Astrocyte of the cerebellum (primary cell): Measurements from ENCODE around the gene PFN3.
A peak's percentile ranks its signal among the peaks of the same experiment; 100 is the strongest.

ENCODE experiments used
- DNase-seq: peaks from one replicate; pipeline ENCODE4 v3.0.0-alpha.2; 2011; ENCODE audit warnings: low read depth
- H3K4me3 ChIP-seq: 2 replicates; pipeline ENCODE4 v1.5.1; 2011; ENCODE audit warnings: mild to moderate bottlenecking, low read depth, low read length, moderate library complexity
- CTCF ChIP-seq: IDR thresholded peaks from 2 replicates; pipeline ENCODE4 v1.5.1; 2012; ENCODE audit warnings: low read length, low read depth, moderate library complexity, mild to moderate bottlenecking; ENCODE audit errors: missing control alignments
- in situ Hi-C: cut with HindIII; loops from 2 replicates; pipeline ENCODE4 v1.10.0; 2017; ENCODE audit warnings: low sequenced_read_pairs

Gene PFN3

GRCh38 chr5:177410575-177410974, 10.1 kb upstream of the PFN3 start:
- TF ChIP-seq CTCF: no peak
- no peak overlapping the region for H3K4me3 ChIP-seq
- in situ Hi-C loops: no loop called here
- DNase-seq: no peak

- in situ Hi-C loops: loop anchor here (5.0 kb wide), 2 partner anchors 33 to 62 kb away; no protein-coding TSS in a partner anchor
- no peak within 1 kb of the TSS for H3K4me3 ChIP-seq
- no peak for DNase-seq
- TF ChIP-seq CTCF: no peak
Observed at GRCh38 chr5:177409043-177409801, 8.8 kb upstream of the PFN3 start, which contains the start of gene F12. F12 (minus strand) TSS chr5:177409564; CDS start chr5:177409527, 37 bp downstream.

- TF ChIP-seq CTCF: no peak
- no peak for DNase-seq
- in situ Hi-C loops: loop anchor here (5.0 kb wide), 2 partner anchors 36 to 59 kb away; no protein-coding TSS in a partner anchor
- no peak overlapping the region for H3K4me3 ChIP-seq
Observed at GRCh38 chr5:177405805-177406204, 5.3 kb upstream of the PFN3 start.

GRCh38 chr5:177405312-177405711, 4.9 kb upstream of the PFN3 start:
- in situ Hi-C loops: loop anchor here (5.0 kb wide), 2 partner anchors 37 to 58 kb away; no protein-coding TSS in a partner anchor
- no peak for TF ChIP-seq CTCF
- H3K4me3 ChIP-seq: no peak overlapping the region
- no peak for DNase-seq

GRCh38 chr5:177404641-177405179, 4.2 kb upstream of the PFN3 start:
- no peak for TF ChIP-seq CTCF
- peak overlapping the region; percentile 50 for H3K4me3 ChIP-seq
- DNase-seq: no peak
- in situ Hi-C loops: loop anchor here (5.0 kb wide), 2 partner anchors 38 to 57 kb away; no protein-coding TSS in a partner anchor

GRCh38 chr5:177403792-177404640, 3.6 kb upstream of the PFN3 start:
- in situ Hi-C loops: no loop called here

More at GRCh38 chr5:177403792-177404640, 3.6 kb upstream of the PFN3 start:
- DNase-seq: no peak
- H3K4me3 ChIP-seq: peak overlapping the region; percentile 50
- peak; percentile 47 for TF ChIP-seq CTCF
